Embryonic facial prominence (tissue), 1 donor: Measurements from ENCODE around the gene CRB3.

ENCODE experiments used
- DNase-seq: peaks from one replicate; pipeline ENCODE4 v3.0.0-alpha.2; 2016; ENCODE audit errors: extremely low spot score

Gene CRB3

GRCh38 chr19:6433165-6433564 is 30.9 kb upstream of the CRB3 start:
- no peak for DNase-seq

GRCh38 chr19:6433663-6434062 is 30.4 kb upstream of the CRB3 start, which contains the start of gene SLC25A41:
Gene SLC25A41, minus strand, starts transcription at chr19:6433763. Its CDS starts 70 bp downstream, at chr19:6433693.
- no peak for DNase-seq

GRCh38 chr19:6439743-6440142 is 24.3 kb upstream of the CRB3 start:
- DNase-seq = no peak

- DNase-seq = no peak
These were observed 23.2 kb upstream of the CRB3 start for GRCh38 chr19:6440905-6441304.

GRCh38 chr19:6442087-6442688 is 21.9 kb upstream of the CRB3 start:
- no peak for DNase-seq

GRCh38 chr19:6443986-6444385 is 20.1 kb upstream of the CRB3 start:
- no peak for DNase-seq

GRCh38 chr19:6446452-6446851 is 17.6 kb upstream of the CRB3 start:
- no peak for DNase-seq

GRCh38 chr19:6448045-6448444 is 16.0 kb upstream of the CRB3 start:
- no peak for DNase-seq

- DNase-seq = no peak
These were observed 13.9 kb upstream of the CRB3 start for GRCh38 chr19:6450166-6450565.

GRCh38 chr19:6451583-6452222 is 12.4 kb upstream of the CRB3 start:
- DNase-seq = no peak

- no peak for DNase-seq
These were observed 11.9 kb upstream of the CRB3 start for GRCh38 chr19:6452223-6452614.

- no peak for DNase-seq
These were observed 11.2 kb upstream of the CRB3 start for GRCh38 chr19:6452899-6453298.

- no peak for DNase-seq
These were observed 10.0 kb upstream of the CRB3 start for GRCh38 chr19:6453951-6454565.

GRCh38 chr19:6455924-6456323 is 8.1 kb upstream of the CRB3 start:
- DNase-seq = no peak

GRCh38 chr19:6457958-6458694 is 5.9 kb upstream of the CRB3 start:
- no peak for DNase-seq

- DNase-seq = no peak
These were observed 5.3 kb upstream of the CRB3 start for GRCh38 chr19:6458695-6459261.

- peak; percentile 51 for DNase-seq
These were observed 4.6 kb upstream of the CRB3 start, which contains the start of gene SLC25A23 for GRCh38 chr19:6459262-6460098. Gene SLC25A23, minus strand, starts transcription at chr19:6459792. Its CDS starts 164 bp downstream, at chr19:6459628.

- DNase-seq = peak; percentile 99
These were observed 3.8 kb upstream of the CRB3 start for GRCh38 chr19:6460099-6460884.

- no peak for DNase-seq
These were observed 935 bp downstream of the CRB3 start for GRCh38 chr19:6465006-6465405.

- DNase-seq = no peak
These were observed 1.6 kb downstream of the CRB3 start for GRCh38 chr19:6465663-6466062.
